Amniotic stem cell (primary cell): ENCODE measurements around the gene CYP2W1.
"Not testable (repeated sequence)": the region's sequence is repeated elsewhere in the genome, so short reads cannot be mapped to it uniquely, and the experiment has no call there.

ENCODE experiments used
- DNase-seq: peaks from one replicate; lab custom pipeline; 2025; lab: John Stamatoyannopoulos, UW

The CYP2W1 gene

GRCh38 chr7:983004-983615 is at the start of gene CYP2W1:
Gene CYP2W1 (plus strand): TSS chr7:983181. CDS start chr7:983212, 31 bp downstream.
- DNase-seq, result no peak

DNA sequence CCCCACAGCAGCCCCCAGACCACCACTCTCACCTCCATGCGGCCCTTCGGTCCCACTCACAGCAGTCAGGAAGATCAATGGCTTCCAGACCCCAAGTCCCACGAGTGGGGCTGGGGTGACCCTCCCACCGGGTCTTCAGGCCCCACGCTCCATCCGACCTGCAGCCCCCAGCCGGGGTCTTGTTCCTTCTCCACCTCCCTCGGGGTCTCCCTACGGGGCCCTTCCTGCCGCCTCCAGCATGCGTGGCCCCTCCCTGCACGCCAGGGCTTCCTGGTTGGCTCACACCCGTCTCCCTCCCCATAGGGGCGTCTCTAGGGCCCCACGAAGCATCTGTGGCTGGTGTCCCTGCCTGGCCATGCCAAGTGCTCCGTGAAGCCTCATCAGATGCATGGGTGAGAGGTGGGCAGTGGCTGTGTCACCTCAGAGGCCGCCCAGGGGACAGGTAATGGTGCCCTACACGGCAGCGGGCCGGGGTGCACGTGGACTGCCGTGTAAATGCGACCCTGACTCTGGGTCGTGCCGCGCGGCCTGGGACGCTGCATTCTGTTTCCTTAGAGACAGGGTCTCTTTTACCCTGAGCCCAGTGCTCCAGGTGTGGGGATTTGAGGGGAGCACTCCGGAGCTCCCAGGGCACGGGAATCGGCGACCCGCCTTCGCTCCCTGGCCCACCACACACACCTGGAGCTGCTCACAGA is 48.4 kb upstream of the CYP2W1 start:
- no peak for DNase-seq

- DNase-seq, result no peak
Measured at GRCh38 chr7:935164-935873, 47.7 kb upstream of the CYP2W1 start.

DNA sequence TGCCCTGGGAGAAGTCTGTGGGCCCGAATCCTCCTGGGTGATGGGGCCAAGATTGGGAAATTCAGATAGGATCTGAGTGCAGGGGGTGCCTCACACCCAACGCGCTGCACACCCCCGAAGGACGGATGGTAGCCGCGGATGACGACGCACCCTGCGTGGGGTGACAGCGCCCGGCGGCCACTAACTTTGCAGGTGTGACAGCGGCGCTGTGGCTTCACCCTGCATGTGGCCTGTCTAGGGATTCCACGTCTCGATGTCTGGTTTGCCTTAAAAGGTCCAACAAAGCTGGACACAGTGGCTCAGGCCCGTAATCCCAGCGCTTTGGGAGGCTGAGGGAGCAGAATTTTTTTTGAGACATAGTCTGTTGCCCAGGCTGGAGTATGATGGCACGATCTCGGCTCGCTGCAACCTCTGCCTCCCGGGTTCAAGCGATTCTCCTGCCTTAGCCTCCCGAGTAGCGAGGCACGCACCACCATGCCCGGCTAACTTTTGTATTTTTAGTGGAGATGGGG is 47.1 kb upstream of the CYP2W1 start:
- no peak for DNase-seq

- DNase-seq, result no peak
Measured at GRCh38 chr7:936386-937054, 46.5 kb upstream of the CYP2W1 start.

DNA sequence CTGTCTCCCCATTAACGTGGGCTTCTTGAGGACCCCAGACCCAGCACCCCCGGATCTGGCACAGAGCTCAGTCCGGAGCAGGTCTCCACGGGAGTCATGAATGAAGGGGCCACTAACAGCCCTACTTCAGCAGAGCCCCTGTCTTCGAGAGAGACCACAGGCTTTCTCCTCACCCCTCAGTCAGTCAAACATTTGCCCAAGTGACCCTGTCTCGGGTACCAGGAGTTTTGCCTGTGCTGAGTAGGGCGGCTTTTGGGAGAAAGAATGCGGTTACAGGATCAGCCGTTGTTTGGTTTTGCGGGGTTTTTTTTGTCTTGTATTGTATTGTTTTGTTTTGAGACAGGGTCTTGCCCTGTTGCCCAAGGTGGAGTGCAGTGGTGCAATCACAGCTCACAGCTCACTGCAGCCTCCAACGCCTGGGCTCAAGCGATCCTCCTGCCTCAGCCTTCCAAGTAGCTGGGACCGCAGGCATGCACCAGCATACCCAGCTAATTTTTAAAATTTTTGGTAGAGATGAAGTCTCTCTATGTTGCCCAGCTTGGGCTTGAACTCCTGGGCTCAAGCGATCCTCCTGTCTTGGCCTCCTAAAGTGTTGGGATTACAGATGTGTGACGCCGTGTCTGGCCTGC is 45.0 kb upstream of the CYP2W1 start:
- no peak for DNase-seq

DNA sequence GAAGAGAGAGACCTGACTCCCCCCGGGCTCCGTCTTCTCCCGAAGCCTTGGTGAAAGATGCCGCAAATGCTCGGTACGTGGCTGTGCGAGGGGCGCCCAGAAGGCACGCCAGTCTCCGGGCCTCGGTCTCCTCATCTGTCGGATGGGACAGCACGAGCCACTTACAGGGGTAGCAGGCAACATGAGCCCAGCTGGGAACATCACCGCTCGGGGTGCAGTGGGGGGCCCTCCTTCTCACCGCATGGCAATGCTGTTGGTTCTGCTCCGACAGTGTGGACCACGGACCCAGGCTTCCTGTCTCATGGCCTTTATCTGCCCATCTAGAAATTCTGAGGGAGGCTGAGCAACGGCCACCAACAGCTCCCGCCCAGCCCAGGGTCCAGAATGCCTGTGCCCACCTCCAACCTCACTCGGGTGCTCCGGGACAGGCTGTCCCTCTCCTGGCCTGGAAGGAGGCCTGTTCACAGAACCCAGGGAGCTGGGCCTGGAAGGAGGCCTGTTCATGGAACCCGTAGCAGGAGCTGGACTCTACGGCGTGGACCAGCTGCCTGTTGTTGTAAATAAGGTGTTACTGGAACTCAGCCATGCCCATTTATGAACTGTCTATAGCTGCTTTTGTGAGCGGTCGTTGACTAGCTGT is 44.3 kb upstream of the CYP2W1 start:
- DNase-seq, result no peak

DNA sequence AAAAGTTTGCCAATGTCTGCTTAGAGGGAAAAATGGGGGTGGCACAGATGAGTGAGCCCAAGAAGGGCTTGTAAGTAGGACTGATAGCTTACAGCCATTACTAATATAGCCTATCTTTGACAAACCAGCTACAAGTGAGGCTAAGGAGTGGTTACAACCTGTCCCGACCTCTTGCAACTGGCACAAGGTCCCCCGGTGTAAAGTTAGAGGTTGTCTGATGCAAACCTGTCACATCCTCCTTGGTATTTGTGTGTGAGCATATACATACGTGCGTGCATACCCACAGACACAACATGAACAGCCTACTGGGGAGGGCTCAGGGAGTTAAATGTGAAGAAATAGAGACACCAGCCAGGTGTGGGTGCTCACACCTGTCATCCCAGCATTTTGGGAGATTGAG is 43.1 kb upstream of the CYP2W1 start:
- no peak for DNase-seq

- no peak for DNase-seq
Measured at GRCh38 chr7:940599-941408, 42.2 kb upstream of the CYP2W1 start.

GRCh38 chr7:943793-944192 is 39.2 kb upstream of the CYP2W1 start:
- DNase-seq, result not testable (repeated sequence)

GRCh38 chr7:944744-945143 is 38.2 kb upstream of the CYP2W1 start:
- no peak for DNase-seq

- DNase-seq, result no peak
Measured at GRCh38 chr7:945147-945555, 37.8 kb upstream of the CYP2W1 start.

DNA sequence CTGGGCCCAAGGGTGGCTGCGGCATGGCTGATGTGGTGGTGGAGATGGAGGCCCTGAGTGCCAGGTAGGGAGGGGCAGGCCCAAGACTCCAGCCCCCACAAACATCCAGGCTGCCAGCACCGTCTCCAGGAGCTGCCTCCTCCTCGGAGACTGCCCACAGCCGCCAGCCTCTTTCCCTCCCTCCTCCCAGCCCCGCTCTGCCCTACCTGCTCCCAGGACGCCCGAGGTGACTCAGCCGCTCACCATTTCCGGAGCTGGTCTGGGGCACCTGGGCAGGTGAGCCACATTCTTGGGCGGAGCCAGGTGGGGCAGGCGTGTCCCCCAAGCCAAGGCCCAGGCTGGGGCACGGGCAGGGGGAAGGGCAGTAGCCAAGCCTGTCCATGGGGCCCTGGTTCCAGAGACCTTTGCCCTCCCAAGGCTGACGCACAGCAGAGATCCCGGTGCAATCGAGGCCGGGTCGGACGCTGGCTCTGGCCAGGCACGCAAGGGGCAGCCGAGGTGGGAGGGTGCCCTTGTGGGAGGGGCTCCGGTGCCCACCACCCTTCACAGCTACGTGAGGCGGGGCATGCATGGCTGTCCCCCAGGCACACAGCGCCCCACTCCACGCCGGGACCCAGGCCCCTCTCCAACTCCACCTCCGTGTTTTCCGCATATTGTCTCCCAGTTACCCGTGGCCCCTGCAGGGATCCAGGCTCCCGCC is 37.3 kb upstream of the CYP2W1 start:
- no peak for DNase-seq

GRCh38 chr7:946256-946996 is 36.6 kb upstream of the CYP2W1 start:
- DNase-seq, result no peak

GRCh38 chr7:947391-948210 is 35.4 kb upstream of the CYP2W1 start:
- DNase-seq, result no peak

- DNase-seq, result no peak
Measured at GRCh38 chr7:949021-949934, 33.7 kb upstream of the CYP2W1 start.

GRCh38 chr7:951881-952547 is 31.0 kb upstream of the CYP2W1 start:
- DNase-seq, result no peak
